HEK293 (cell line): ENCODE data around the gene ENGASE.

Experiments
- CTCF ChIA-PET: fragments of 350-600 bp; formaldehyde crosslinking; extraction: SDS; loops from one replicate; lab custom pipeline; 2021; ENCODE audit warnings: antibody characterized with exemption; lab: Yijun Ruan, JAX
- POLR2A ChIA-PET: fragments of 300-600 bp; formaldehyde crosslinking; extraction: SDS; loops from one replicate; lab custom pipeline; 2020; ENCODE audit warnings: antibody characterized with exemption, inconsistent platforms; lab: Yijun Ruan, JAX
- H3K27ac ChIP-seq: fragments of 200-500 bp; sonication (Bioruptor generic); 2 replicates; pipeline ENCODE4 v1.5.1; 2014; ENCODE audit warnings: low read depth, low read length, control low read depth, inconsistent platforms; ENCODE audit errors: extremely low read depth
- H3K36me3 ChIP-seq, 2 experiments: fragments of 200-500 bp in 1 of 2; sonication (Bioruptor generic) in 1 of 2; 1 replicate in 1 of 2; 2 replicates in 1 of 2; pipeline ENCODE4 v1.5.1; 2014 to 2017; ENCODE audit warnings: inconsistent platforms in 2 of 2, low read length in 2 of 2; ENCODE audit not compliant: control insufficient read depth in 2 of 2, insufficient read depth in 1 of 2
- H3K4me1 ChIP-seq: fragments of 200-500 bp; sonication (Bioruptor generic); 2 replicates; pipeline ENCODE4 v1.5.1; 2014; ENCODE audit warnings: mild to moderate bottlenecking, low read length, inconsistent platforms; ENCODE audit not compliant: control insufficient read depth, insufficient read depth
- H3K4me3 ChIP-seq: 2 replicates; pipeline ENCODE4 v1.5.1; 2011; ENCODE audit warnings: low read depth, mild to moderate bottlenecking, control low read depth, low read length, moderate library complexity
- H3K9me3 ChIP-seq: fragments of 200-500 bp; sonication (Bioruptor generic); 2 replicates; pipeline ENCODE4 v1.5.1; 2014; ENCODE audit warnings: low read depth, low read length, inconsistent platforms; ENCODE audit not compliant: control insufficient read depth, insufficient read depth
- KLF10 ChIP-seq: fragments of 450-650 bp; IDR thresholded peaks from 2 replicates; pipeline ENCODE4 v1.5.1; 2018; ENCODE audit warnings: missing biosample characterization, mild to moderate bottlenecking, missing genetic modification characterization
- MEIS1 ChIP-seq: sonication (generic); formaldehyde crosslinking; IDR thresholded peaks from 2 replicates; pipeline ENCODE4 v1.8.1; 2022; ENCODE audit warnings: missing genetic modification reagents, mild to moderate bottlenecking, borderline replicate concordance
- ZNF112 ChIP-seq: fragments of 450-650 bp; formaldehyde crosslinking; IDR thresholded peaks from 2 replicates; pipeline ENCODE4 v1.5.0; 2017; ENCODE audit warnings: missing biosample characterization, missing genetic modification characterization
- ZNF354C ChIP-seq: fragments of 450-650 bp; formaldehyde crosslinking; IDR thresholded peaks from 2 replicates; pipeline ENCODE4 v1.5.1; 2016; ENCODE audit warnings: missing biosample characterization, missing genetic modification characterization, low read depth, borderline replicate concordance
- ZNF423 ChIP-seq: fragments of 450-650 bp; formaldehyde crosslinking; IDR thresholded peaks from 2 replicates; pipeline ENCODE4 v1.5.1; 2016; ENCODE audit warnings: missing biosample characterization, missing genetic modification characterization
- ZNF514 ChIP-seq: fragments of 450-650 bp; formaldehyde crosslinking; IDR thresholded peaks from 2 replicates; pipeline ENCODE4 v1.5.1; 2016; ENCODE audit warnings: missing biosample characterization, missing genetic modification characterization
- ZNF629 ChIP-seq: fragments of 450-650 bp; formaldehyde crosslinking; IDR thresholded peaks from 2 replicates; pipeline ENCODE4 v1.5.1; 2017; ENCODE audit warnings: missing biosample characterization, missing genetic modification characterization
- ZNF660 ChIP-seq: fragments of 450-650 bp; IDR thresholded peaks from 2 replicates; pipeline ENCODE4 v1.5.1; 2018; ENCODE audit warnings: missing biosample characterization, mild to moderate bottlenecking, missing genetic modification characterization
- TF ChIP-seq, protein P1 (sequence below): fragments of 450-650 bp; formaldehyde crosslinking; IDR thresholded peaks from 2 replicates; pipeline ENCODE4 v1.5.0; 2017; ENCODE audit warnings: missing biosample characterization, missing genetic modification characterization, borderline replicate concordance
- TF ChIP-seq, protein P2 (sequence below): fragments of 450-650 bp; formaldehyde crosslinking; IDR thresholded peaks from 2 replicates; pipeline ENCODE4 v1.5.1; 2016; ENCODE audit warnings: missing biosample characterization, missing genetic modification characterization
- TF ChIP-seq, protein P3 (sequence below): fragments of 450-650 bp; formaldehyde crosslinking; IDR thresholded peaks from 2 replicates; pipeline ENCODE4 v1.5.1; 2016; ENCODE audit warnings: missing biosample characterization, missing genetic modification characterization
- TF ChIP-seq, protein P4 (sequence below): fragments of 450-650 bp; formaldehyde crosslinking; IDR thresholded peaks from 2 replicates; pipeline ENCODE4 v1.5.1; 2016; ENCODE audit warnings: missing biosample characterization, missing genetic modification characterization

The ENGASE gene

DNA sequence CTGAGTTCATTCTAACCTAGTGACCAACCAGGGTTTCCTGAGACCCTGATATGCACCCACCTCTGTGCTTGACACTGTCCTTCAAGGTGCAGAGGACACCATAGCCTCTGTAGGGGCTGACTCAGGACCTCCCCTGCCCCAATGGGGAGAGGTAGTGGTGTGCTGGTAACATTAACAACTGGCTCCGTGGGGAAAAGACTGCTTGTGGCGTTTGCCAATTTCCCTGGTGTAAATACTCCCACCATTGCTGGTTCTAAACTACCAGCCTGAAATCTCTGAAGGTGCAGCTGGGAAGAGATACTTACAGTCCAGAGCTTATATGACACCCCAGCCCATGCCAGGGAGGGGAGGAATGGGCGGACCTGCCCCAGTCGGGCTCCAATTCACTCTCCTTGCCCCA, 54.9 kb downstream of the ENGASE start:
- POLR2A ChIA-PET: no interaction called here
- H3K27ac ChIP-seq: no peak overlapping the region
- no peaks in the 10 kb centered on the region for H3K4me1 ChIP-seq
- CTCF ChIA-PET: no interaction called here
- no peaks in the 10 kb centered on the region for H3K9me3 ChIP-seq
- H3K4me3 ChIP-seq: no peak overlapping the region
- no peaks in the 10 kb centered on the region for H3K36me3 ChIP-seq
- peak; percentile 96 for TF ChIP-seq ZNF112 (tag by site-specific recombination)
- TF ChIP-seq, protein P1, sequence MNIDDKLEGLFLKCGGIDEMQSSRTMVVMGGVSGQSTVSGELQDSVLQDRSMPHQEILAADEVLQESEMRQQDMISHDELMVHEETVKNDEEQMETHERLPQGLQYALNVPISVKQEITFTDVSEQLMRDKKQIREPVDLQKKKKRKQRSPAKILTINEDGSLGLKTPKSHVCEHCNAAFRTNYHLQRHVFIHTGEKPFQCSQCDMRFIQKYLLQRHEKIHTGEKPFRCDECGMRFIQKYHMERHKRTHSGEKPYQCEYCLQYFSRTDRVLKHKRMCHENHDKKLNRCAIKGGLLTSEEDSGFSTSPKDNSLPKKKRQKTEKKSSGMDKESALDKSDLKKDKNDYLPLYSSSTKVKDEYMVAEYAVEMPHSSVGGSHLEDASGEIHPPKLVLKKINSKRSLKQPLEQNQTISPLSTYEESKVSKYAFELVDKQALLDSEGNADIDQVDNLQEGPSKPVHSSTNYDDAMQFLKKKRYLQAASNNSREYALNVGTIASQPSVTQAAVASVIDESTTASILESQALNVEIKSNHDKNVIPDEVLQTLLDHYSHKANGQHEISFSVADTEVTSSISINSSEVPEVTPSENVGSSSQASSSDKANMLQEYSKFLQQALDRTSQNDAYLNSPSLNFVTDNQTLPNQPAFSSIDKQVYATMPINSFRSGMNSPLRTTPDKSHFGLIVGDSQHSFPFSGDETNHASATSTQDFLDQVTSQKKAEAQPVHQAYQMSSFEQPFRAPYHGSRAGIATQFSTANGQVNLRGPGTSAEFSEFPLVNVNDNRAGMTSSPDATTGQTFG: no peak

DNA sequence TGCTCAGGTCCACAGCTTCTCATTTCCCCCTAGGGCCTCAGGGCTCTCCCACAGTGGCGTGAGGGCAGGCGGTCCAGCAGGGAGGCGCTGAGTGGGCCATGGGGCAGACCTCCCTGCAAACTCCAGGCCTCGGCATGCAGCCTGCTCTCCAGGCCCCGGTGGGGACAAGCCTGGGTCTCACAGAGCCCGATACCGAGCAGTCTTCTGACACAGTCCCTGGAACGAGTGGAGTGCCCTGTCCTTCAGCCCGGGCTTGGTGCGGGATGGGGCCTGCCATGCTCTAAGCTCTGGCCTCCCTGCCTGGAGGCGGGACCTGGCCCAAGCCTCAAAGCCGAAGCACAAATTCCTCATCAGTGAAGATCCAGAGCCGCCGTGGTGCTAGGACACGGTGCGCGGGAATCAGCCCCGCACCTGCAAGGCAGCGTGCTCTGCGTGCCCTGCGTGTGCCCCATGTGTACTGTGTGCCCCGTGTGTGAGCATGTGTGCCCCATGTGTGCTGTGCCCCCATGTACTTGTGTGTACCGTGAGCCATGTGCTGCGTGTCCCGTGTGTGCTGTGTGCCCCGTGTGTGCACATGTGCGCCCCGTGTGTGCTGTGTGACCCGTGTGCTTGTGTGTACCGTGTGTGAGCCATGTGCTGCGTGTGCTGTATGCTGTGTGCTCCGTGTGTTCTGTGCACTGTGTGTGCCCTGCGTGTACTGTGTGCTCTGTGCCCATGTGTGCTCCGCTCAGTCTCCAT, 56.1 kb downstream of the ENGASE start:
- TF ChIP-seq ZNF660 (no peak), ZNF514 (tag by site-specific recombination) (no peak), ZNF629 (tag by site-specific recombination) (no peak), ZNF423 (tag by site-specific recombination) (no peak), MEIS1 (CRISPR knock-in tag) (no peak), KLF10 (tag by site-specific recombination) (no peak), ZNF354C (no peak)
- TF ChIP-seq, protein P2, sequence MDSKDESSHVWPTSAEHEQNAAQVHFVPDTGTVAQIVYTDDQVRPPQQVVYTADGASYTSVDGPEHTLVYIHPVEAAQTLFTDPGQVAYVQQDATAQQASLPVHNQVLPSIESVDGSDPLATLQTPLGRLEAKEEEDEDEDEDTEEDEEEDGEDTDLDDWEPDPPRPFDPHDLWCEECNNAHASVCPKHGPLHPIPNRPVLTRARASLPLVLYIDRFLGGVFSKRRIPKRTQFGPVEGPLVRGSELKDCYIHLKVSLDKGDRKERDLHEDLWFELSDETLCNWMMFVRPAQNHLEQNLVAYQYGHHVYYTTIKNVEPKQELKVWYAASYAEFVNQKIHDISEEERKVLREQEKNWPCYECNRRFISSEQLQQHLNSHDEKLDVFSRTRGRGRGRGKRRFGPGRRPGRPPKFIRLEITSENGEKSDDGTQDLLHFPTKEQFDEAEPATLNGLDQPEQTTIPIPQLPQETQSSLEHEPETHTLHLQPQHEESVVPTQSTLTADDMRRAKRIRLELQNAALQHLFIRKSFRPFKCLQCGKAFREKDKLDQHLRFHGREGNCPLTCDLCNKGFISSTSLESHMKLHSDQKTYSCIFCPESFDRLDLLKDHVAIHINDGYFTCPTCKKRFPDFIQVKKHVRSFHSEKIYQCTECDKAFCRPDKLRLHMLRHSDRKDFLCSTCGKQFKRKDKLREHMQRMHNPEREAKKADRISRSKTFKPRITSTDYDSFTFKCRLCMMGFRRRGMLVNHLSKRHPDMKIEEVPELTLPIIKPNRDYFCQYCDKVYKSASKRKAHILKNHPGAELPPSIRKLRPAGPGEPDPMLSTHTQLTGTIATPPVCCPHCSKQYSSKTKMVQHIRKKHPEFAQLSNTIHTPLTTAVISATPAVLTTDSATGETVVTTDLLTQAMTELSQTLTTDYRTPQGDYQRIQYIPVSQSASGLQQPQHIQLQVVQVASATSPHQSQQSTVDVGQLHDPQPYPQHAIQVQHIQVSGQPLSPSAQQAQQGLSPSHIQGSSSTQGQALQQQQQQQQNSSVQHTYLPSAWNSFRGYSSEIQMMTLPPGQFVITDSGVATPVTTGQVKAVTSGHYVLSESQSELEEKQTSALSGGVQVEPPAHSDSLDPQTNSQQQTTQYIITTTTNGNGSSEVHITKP (tag by site-specific recombination): no peak
- TF ChIP-seq, protein P3, sequence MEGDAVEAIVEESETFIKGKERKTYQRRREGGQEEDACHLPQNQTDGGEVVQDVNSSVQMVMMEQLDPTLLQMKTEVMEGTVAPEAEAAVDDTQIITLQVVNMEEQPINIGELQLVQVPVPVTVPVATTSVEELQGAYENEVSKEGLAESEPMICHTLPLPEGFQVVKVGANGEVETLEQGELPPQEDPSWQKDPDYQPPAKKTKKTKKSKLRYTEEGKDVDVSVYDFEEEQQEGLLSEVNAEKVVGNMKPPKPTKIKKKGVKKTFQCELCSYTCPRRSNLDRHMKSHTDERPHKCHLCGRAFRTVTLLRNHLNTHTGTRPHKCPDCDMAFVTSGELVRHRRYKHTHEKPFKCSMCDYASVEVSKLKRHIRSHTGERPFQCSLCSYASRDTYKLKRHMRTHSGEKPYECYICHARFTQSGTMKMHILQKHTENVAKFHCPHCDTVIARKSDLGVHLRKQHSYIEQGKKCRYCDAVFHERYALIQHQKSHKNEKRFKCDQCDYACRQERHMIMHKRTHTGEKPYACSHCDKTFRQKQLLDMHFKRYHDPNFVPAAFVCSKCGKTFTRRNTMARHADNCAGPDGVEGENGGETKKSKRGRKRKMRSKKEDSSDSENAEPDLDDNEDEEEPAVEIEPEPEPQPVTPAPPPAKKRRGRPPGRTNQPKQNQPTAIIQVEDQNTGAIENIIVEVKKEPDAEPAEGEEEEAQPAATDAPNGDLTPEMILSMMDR (tag by site-specific recombination): no peak
- TF ChIP-seq, protein P4, sequence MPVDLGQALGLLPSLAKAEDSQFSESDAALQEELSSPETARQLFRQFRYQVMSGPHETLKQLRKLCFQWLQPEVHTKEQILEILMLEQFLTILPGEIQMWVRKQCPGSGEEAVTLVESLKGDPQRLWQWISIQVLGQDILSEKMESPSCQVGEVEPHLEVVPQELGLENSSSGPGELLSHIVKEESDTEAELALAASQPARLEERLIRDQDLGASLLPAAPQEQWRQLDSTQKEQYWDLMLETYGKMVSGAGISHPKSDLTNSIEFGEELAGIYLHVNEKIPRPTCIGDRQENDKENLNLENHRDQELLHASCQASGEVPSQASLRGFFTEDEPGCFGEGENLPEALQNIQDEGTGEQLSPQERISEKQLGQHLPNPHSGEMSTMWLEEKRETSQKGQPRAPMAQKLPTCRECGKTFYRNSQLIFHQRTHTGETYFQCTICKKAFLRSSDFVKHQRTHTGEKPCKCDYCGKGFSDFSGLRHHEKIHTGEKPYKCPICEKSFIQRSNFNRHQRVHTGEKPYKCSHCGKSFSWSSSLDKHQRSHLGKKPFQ (tag by site-specific recombination): no peak
- H3K36me3 ChIP-seq: no peaks in the 10 kb centered on the region
- CTCF ChIA-PET: no interaction called here
- no peak overlapping the region for H3K27ac ChIP-seq
- H3K4me3 ChIP-seq: no peak overlapping the region
- no peaks in the 10 kb centered on the region for H3K4me1 ChIP-seq
- POLR2A ChIA-PET: no interaction called here
- no peaks in the 10 kb centered on the region for H3K9me3 ChIP-seq
